ENCODE results near the gene ALX4. TPM values are rescaled to one million over a fixed set of nuclear protein-coding genes. Genes with fewer than 3 reads are reported as not detected.

The ALX4 gene
- total and polyA plus RNA-seq, 2 donors = 0.05 to 0.14 TPM

- Histone ChIP-seq H3K4me3 (ENCODE audit: low read length in 2 of 2) (no peak overlapping the region), H3K27ac (ENCODE audit: low read depth in 1 of 2, low read length in 1 of 2) (no peak overlapping the region), H3K4me1 (ENCODE audit: control insufficient read depth in 2 of 2, insufficient read depth in 2 of 2, low read length in 2 of 2) (no peaks in the 10 kb centered on the region), H3K36me3 (ENCODE audit: control insufficient read depth in 2 of 2, insufficient read depth in 2 of 2, low read length in 1 of 2) (no peaks in the 10 kb centered on the region), H3K27me3 (ENCODE audit: control insufficient read depth in 2 of 2, insufficient read depth in 1 of 2, low read length in 1 of 2) (peaks cover 18 to 80% of the 10 kb centered on the region in 2 donors), H3K9me3 (ENCODE audit: control insufficient read depth in 2 of 2, insufficient read depth in 1 of 2, low read length in 1 of 2) (no peaks in the 10 kb centered on the region)
- WGBS = 78% methylated on average over 8 of the region's 8 CpGs
- DNase-seq (ENCODE audit: low read depth in 6 of 9, low spot score in 9 of 9) = no peak
Observed at GRCh38 chr11:44329472-44330230, 19.7 kb upstream of the ALX4 start.

GRCh38 chr11:44328138-44328660 is 18.3 kb upstream of the ALX4 start:
- H3K36me3 ChIP-seq (ENCODE audit: control insufficient read depth in 2 of 2, insufficient read depth in 2 of 2, low read length in 1 of 2) = no peaks in the 10 kb centered on the region
- no peak overlapping the region for H3K4me3 ChIP-seq (ENCODE audit: low read length in 2 of 2)
- WGBS = 31% methylated on average over 11 of the region's 11 CpGs
- no peaks in the 10 kb centered on the region for H3K9me3 ChIP-seq (ENCODE audit: control insufficient read depth in 2 of 2, insufficient read depth in 1 of 2, low read length in 1 of 2)
- H3K27me3 ChIP-seq (ENCODE audit: control insufficient read depth in 2 of 2, insufficient read depth in 1 of 2, low read length in 1 of 2) = peaks cover 16 to 79% of the 10 kb centered on the region in 2 donors
- DNase-seq (ENCODE audit: low read depth in 6 of 9, low spot score in 9 of 9) = no peak
- no peaks in the 10 kb centered on the region for H3K4me1 ChIP-seq (ENCODE audit: control insufficient read depth in 2 of 2, insufficient read depth in 2 of 2, low read length in 2 of 2)
- no peak overlapping the region for H3K27ac ChIP-seq (ENCODE audit: low read depth in 1 of 2, low read length in 1 of 2)

GRCh38 chr11:44327730-44328129 is 17.8 kb upstream of the ALX4 start:
- no peak for DNase-seq (ENCODE audit: low read depth in 6 of 9, low spot score in 9 of 9)
- WGBS = 70% methylated on average over 10 of the region's 10 CpGs

GRCh38 chr11:44326615-44327475 is 16.9 kb upstream of the ALX4 start:
- H3K27me3 ChIP-seq (ENCODE audit: control insufficient read depth in 2 of 2, insufficient read depth in 1 of 2, low read length in 1 of 2) = peaks cover 24 to 82% of the 10 kb centered on the region in 2 donors
- H3K4me3 ChIP-seq (ENCODE audit: low read length in 2 of 2) = no peak overlapping the region
- no peaks in the 10 kb centered on the region for H3K36me3 ChIP-seq (ENCODE audit: control insufficient read depth in 2 of 2, insufficient read depth in 2 of 2, low read length in 1 of 2)
- no peak overlapping the region for H3K27ac ChIP-seq (ENCODE audit: low read depth in 1 of 2, low read length in 1 of 2)
- no peaks in the 10 kb centered on the region for H3K4me1 ChIP-seq (ENCODE audit: control insufficient read depth in 2 of 2, insufficient read depth in 2 of 2, low read length in 2 of 2)
- no peak for DNase-seq (ENCODE audit: low read depth in 6 of 9, low spot score in 9 of 9)
- no peaks in the 10 kb centered on the region for H3K9me3 ChIP-seq (ENCODE audit: control insufficient read depth in 2 of 2, insufficient read depth in 1 of 2, low read length in 1 of 2)
- WGBS = 52% methylated on average over 15 of the region's 15 CpGs

More at GRCh38 chr11:44327730-44328129, 17.8 kb upstream of the ALX4 start:
- no peaks in the 10 kb centered on the region for H3K4me1 ChIP-seq (ENCODE audit: control insufficient read depth in 2 of 2, insufficient read depth in 2 of 2, low read length in 2 of 2)
- no peak overlapping the region for H3K27ac ChIP-seq (ENCODE audit: low read depth in 1 of 2, low read length in 1 of 2)
- H3K27me3 ChIP-seq (ENCODE audit: control insufficient read depth in 2 of 2, insufficient read depth in 1 of 2, low read length in 1 of 2) = peaks cover 19 to 82% of the 10 kb centered on the region in 2 donors
- no peaks in the 10 kb centered on the region for H3K36me3 ChIP-seq (ENCODE audit: control insufficient read depth in 2 of 2, insufficient read depth in 2 of 2, low read length in 1 of 2)
- H3K4me3 ChIP-seq (ENCODE audit: low read length in 2 of 2) = no peak overlapping the region
- H3K9me3 ChIP-seq (ENCODE audit: control insufficient read depth in 2 of 2, insufficient read depth in 1 of 2, low read length in 1 of 2) = no peaks in the 10 kb centered on the region

DNA sequence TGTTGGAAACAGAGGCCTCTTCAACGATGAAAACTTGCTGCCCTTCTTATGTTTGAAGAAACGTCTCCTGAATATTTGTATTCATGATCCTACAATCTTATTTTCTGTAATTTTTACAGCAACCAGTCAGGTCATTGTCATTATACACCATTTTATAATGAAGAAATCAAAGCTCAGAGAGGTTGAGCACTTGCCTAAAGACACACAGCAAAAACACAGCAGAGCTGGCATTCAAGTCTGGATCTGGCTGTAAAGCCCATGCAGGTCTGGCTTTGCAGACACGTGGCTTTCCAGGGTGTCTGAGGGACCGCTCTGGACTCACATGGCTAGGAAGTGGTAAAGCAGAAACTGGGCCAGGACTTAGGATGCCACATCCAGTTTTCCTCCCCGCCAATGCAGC is 15.8 kb upstream of the ALX4 start:
- no peak for DNase-seq (ENCODE audit: low read depth in 6 of 9, low spot score in 9 of 9)
- Histone ChIP-seq H3K27ac (ENCODE audit: low read depth in 1 of 2, low read length in 1 of 2) (no peak overlapping the region), H3K9me3 (ENCODE audit: control insufficient read depth in 2 of 2, insufficient read depth in 1 of 2, low read length in 1 of 2) (no peaks in the 10 kb centered on the region), H3K27me3 (ENCODE audit: control insufficient read depth in 2 of 2, insufficient read depth in 1 of 2, low read length in 1 of 2) (peaks cover 32 to 92% of the 10 kb centered on the region in 2 donors), H3K4me3 (ENCODE audit: low read length in 2 of 2) (no peak overlapping the region), H3K36me3 (ENCODE audit: control insufficient read depth in 2 of 2, insufficient read depth in 2 of 2, low read length in 1 of 2) (no peaks in the 10 kb centered on the region), H3K4me1 (ENCODE audit: control insufficient read depth in 2 of 2, insufficient read depth in 2 of 2, low read length in 2 of 2) (no peaks in the 10 kb centered on the region)
- 75% methylated on average over 5 of the region's 5 CpGs for WGBS

GRCh38 chr11:44324749-44325525 is 15.0 kb upstream of the ALX4 start:
- Histone ChIP-seq H3K36me3 (ENCODE audit: control insufficient read depth in 2 of 2, insufficient read depth in 2 of 2, low read length in 1 of 2) (no peaks in the 10 kb centered on the region), H3K4me1 (ENCODE audit: control insufficient read depth in 2 of 2, insufficient read depth in 2 of 2, low read length in 2 of 2) (no peaks in the 10 kb centered on the region), H3K27ac (ENCODE audit: low read depth in 1 of 2, low read length in 1 of 2) (no peak overlapping the region), H3K4me3 (ENCODE audit: low read length in 2 of 2) (no peak overlapping the region), H3K9me3 (ENCODE audit: control insufficient read depth in 2 of 2, insufficient read depth in 1 of 2, low read length in 1 of 2) (no peaks in the 10 kb centered on the region), H3K27me3 (ENCODE audit: control insufficient read depth in 2 of 2, insufficient read depth in 1 of 2, low read length in 1 of 2) (peaks cover 39 to 93% of the 10 kb centered on the region in 2 donors)
- DNase-seq (ENCODE audit: low read depth in 6 of 9, low spot score in 9 of 9) = no peak
- 67% methylated on average over 13 of the region's 13 CpGs for WGBS

DNA sequence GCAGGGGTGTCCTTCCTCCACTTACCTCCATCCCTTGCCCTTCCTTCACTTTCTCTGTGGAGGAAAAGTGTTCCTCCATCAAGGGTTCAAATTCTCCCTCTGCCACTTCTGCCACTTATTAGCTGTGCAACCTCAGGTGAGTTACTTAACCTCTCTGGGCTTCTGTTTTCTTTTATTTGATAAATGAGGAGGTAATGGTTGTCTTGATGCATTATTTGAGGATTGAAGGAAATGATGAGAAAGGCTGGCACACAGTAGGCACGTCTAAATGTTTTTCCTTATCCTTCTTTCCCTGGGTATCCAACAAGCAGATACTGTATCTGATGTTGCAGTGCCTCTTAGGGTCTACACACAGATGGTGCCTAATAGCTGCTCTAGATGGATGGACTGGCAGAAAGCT is 14.3 kb upstream of the ALX4 start:
- WGBS = 56% methylated on average over 1 of the region's 1 CpG
- DNase-seq (ENCODE audit: low read depth in 6 of 9, low spot score in 9 of 9) = no peak
- Histone ChIP-seq H3K27ac (ENCODE audit: low read depth in 1 of 2, low read length in 1 of 2) (no peak overlapping the region), H3K4me1 (ENCODE audit: control insufficient read depth in 2 of 2, insufficient read depth in 2 of 2, low read length in 2 of 2) (no peaks in the 10 kb centered on the region), H3K36me3 (ENCODE audit: control insufficient read depth in 2 of 2, insufficient read depth in 2 of 2, low read length in 1 of 2) (no peaks in the 10 kb centered on the region), H3K4me3 (ENCODE audit: low read length in 2 of 2) (no peak overlapping the region), H3K27me3 (ENCODE audit: control insufficient read depth in 2 of 2, insufficient read depth in 1 of 2, low read length in 1 of 2) (peaks cover 46 to 94% of the 10 kb centered on the region in 2 donors), H3K9me3 (ENCODE audit: control insufficient read depth in 2 of 2, insufficient read depth in 1 of 2, low read length in 1 of 2) (no peaks in the 10 kb centered on the region)

DNA sequence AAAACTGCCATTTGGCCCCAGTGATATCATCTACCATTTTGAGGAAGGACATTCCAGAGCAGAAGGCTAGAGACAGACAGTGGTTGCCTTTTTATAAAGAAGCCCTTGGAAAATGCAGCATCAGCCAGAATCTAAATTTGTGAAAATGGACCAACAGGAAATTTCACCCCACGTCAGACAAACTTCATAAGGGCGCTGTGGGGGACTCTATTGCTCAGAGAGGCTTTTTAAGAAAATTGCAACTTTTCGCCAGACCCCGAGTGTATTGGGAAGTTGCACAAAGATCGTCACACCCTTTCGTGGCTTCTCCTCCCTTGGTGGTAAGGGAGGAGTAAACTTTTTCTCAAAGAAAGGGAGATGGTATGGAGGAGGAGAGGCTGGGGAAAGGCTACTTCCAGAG is 12.3 kb upstream of the ALX4 start:
- H3K27me3 ChIP-seq (ENCODE audit: control insufficient read depth in 2 of 2, insufficient read depth in 1 of 2, low read length in 1 of 2) = peaks cover 57 to 96% of the 10 kb centered on the region in 2 donors
- WGBS = 17% methylated on average over 6 of the region's 6 CpGs

More for the DNA sequence above, 12.3 kb upstream of the ALX4 start:
- Histone ChIP-seq H3K36me3 (ENCODE audit: control insufficient read depth in 2 of 2, insufficient read depth in 2 of 2, low read length in 1 of 2) (no peaks in the 10 kb centered on the region), H3K4me1 (ENCODE audit: control insufficient read depth in 2 of 2, insufficient read depth in 2 of 2, low read length in 2 of 2) (no peaks in the 10 kb centered on the region), H3K4me3 (ENCODE audit: low read length in 2 of 2) (no peak overlapping the region), H3K27ac (ENCODE audit: low read depth in 1 of 2, low read length in 1 of 2) (no peak overlapping the region), H3K9me3 (ENCODE audit: control insufficient read depth in 2 of 2, insufficient read depth in 1 of 2, low read length in 1 of 2) (no peaks in the 10 kb centered on the region)
- no peak for DNase-seq (ENCODE audit: low read depth in 6 of 9, low spot score in 9 of 9)
